K562 (cell line): ENCODE measurements around the gene NEK5. TPM values are rescaled to one million over a fixed set of nuclear protein-coding genes. Genes with fewer than 3 reads are reported as not detected.

ENCODE experiments used
- CCNT2 ChIP-seq: IDR thresholded peaks from 2 replicates; pipeline ENCODE4 v1.6.1; 2011; ENCODE audit warnings: borderline replicate concordance, low read depth, mild to moderate bottlenecking, moderate library complexity, mixed read lengths, low read length; ENCODE audit not compliant: insufficient read length; ENCODE audit errors: extremely low read depth
- CEBPB ChIP-seq: fragments of 450-650 bp; IDR thresholded peaks from 2 replicates; pipeline ENCODE4 v1.6.1; 2016; ENCODE audit warnings: missing genetic modification characterization, missing compliant biosample characterization
- CTBP1 ChIP-seq: fragments of 450-650 bp; IDR thresholded peaks from 2 replicates; pipeline ENCODE4 v1.6.1; 2016; ENCODE audit warnings: borderline replicate concordance
- CXXC5 ChIP-seq: fragments of 250-450 bp; sonication (Bioruptor Pico); IDR thresholded peaks from 2 replicates; pipeline ENCODE4 v1.8.0; 2022; ENCODE audit warnings: inconsistent platforms, mild to moderate bottlenecking, moderate library complexity
- HDAC1 ChIP-seq, 2 experiments: fragments of 450-650 bp; IDR thresholded peaks; 2 replicates each; pipeline ENCODE4 v1.6.1; 2016 to 2017; ENCODE audit warnings: inconsistent platforms in 1 of 2, mild to moderate bottlenecking in 1 of 2, moderate library complexity in 1 of 2
- HMGN3 ChIP-seq: IDR thresholded peaks from 2 replicates; pipeline ENCODE4 v1.6.1; 2011; ENCODE audit warnings: borderline replicate concordance, low read depth, mild to moderate bottlenecking, mixed read lengths, low read length; ENCODE audit not compliant: insufficient read length; ENCODE audit errors: extremely low read depth
- MIER1 ChIP-seq: fragments of 450-650 bp; IDR thresholded peaks from 2 replicates; pipeline ENCODE4 v1.6.1; 2016; ENCODE audit warnings: antibody characterized with exemption, mild to moderate bottlenecking, low read depth
- MTA1 ChIP-seq: fragments of 450-650 bp; IDR thresholded peaks from 2 replicates; pipeline ENCODE4 v1.6.1; 2017; ENCODE audit warnings: borderline replicate concordance
- PHF8 ChIP-seq: fragments of 200-600 bp; sonication (generic); IDR thresholded peaks from 2 replicates; pipeline ENCODE4 v1.6.1; 2012; ENCODE audit warnings: mixed run types, mild to moderate bottlenecking, inconsistent platforms, low read length, moderate library complexity, borderline replicate concordance
- POLR2G ChIP-seq: fragments of 200-400 bp; formaldehyde crosslinking; IDR thresholded peaks from 2 replicates; pipeline ENCODE4 v1.6.1; 2017; ENCODE audit warnings: low read depth, mild to moderate bottlenecking, antibody characterized with exemption, low read length, moderate library complexity
- RAD21 ChIP-seq, 2 experiments: fragments of 250-450 bp in 1 of 2; fragments of 450-650 bp in 1 of 2; sonication (Bioruptor Pico) in 1 of 2; formaldehyde crosslinking in 1 of 2; IDR thresholded peaks in 1 of 2; conservative IDR thresholded peaks in 1 of 2; 2 replicates each; pipeline versions ENCODE4 v1.4.0 to v1.8.0; 2020 to 2022; ENCODE audit warnings: mild to moderate bottlenecking in 2 of 2, moderate library complexity in 1 of 2
- RBM39 ChIP-seq: fragments of 200-400 bp; formaldehyde crosslinking; optimal IDR thresholded peaks from 2 replicates; pipeline ENCODE3; 2018; ENCODE audit warnings: low read depth, low read length
- SIN3A ChIP-seq, 2 experiments: fragments of 150-350 bp in 1 of 2; IDR thresholded peaks; 2 replicates each; pipeline ENCODE4 v1.6.1; 2011 to 2016; ENCODE audit warnings: borderline replicate concordance in 2 of 2, low read depth in 2 of 2, low read length in 2 of 2, mild to moderate bottlenecking in 2 of 2, moderate library complexity in 2 of 2; ENCODE audit not compliant: control insufficient read depth in 1 of 2
- SMAD4 ChIP-seq: fragments of 250-450 bp; sonication (Bioruptor Pico); conservative IDR thresholded peaks from 2 replicates; pipeline ENCODE4 v1.8.0; 2021; ENCODE audit warnings: inconsistent platforms, mild to moderate bottlenecking, moderate library complexity
- STAG1 ChIP-seq: sonication (generic); formaldehyde crosslinking; IDR thresholded peaks from 2 replicates; pipeline ENCODE4 v1.5.0; 2020; ENCODE audit warnings: missing genetic modification reagents, borderline replicate concordance
- TEAD1 ChIP-seq, 2 experiments: fragments of 450-650 bp in 1 of 2; sonication (generic) in 1 of 2; formaldehyde crosslinking; IDR thresholded peaks; 2 replicates each; pipeline versions ENCODE4 v1.4.0 to v1.8.0; 2020 to 2022; ENCODE audit warnings: mild to moderate bottlenecking in 2 of 2, missing genetic modification reagents in 1 of 2
- TSC22D4 ChIP-seq: fragments of 450-650 bp; IDR thresholded peaks from 2 replicates; pipeline ENCODE4 v1.6.1; 2016; ENCODE audit warnings: missing genetic modification characterization, missing biosample characterization, control low read depth
- U2AF2 ChIP-seq: fragments of 200-400 bp; formaldehyde crosslinking; optimal IDR thresholded peaks from 2 replicates; pipeline ENCODE3; 2017; ENCODE audit warnings: low read depth, mild to moderate bottlenecking, low read length
- WHSC1 ChIP-seq: IDR thresholded peaks from one replicate; pipeline ENCODE4 v1.6.1; 2012; ENCODE audit warnings: low read length, control low read depth, inconsistent platforms
- ZSCAN29 ChIP-seq: fragments of 450-650 bp; IDR thresholded peaks from 2 replicates; pipeline ENCODE4 v1.6.1; 2017
- polyA plus RNA-seq, 8 experiments: library from polyadenylated mRNA; depleted of rRNA in 4 of 8; stranded (reverse) in 5 of 8; unstranded in 3 of 8; fragments of >200 nt; fragmentation: Nextera tagmentation in 2 of 8; fragmentation: Illumina TruSeq in 1 of 8; extraction: Ambion mirVana in 2 of 8; extraction: Trizol in 1 of 8; gene quantifications; 2 replicates each; pipeline versions ENCODE4 v1.2.1 to v1.2.3, GENCODE V29; 2011 to 2014; ENCODE audit warnings: inconsistent platforms in 1 of 8, missing spikeins in 1 of 8
- total RNA-seq, 7 experiments: library from RNA; depleted of rRNA in 6 of 7; stranded (reverse); fragments of >200 nt in 6 of 7; fragmentation: Illumina TruSeq in 2 of 7; extraction: Trizol in 2 of 7; gene quantifications; 2 replicates each; pipeline versions ENCODE4 v1.2.1 to v1.2.3, GENCODE V29; 2011 to 2021; ENCODE audit warnings: low replicate concordance in 1 of 7
- TF ChIP-seq, protein P1 (sequence below), 2 experiments: IDR thresholded peaks; 2 replicates each; pipeline ENCODE4 v1.6.1; 2012; ENCODE audit warnings: improper control_type of control experiment in 2 of 2, low read depth in 2 of 2, low read length in 2 of 2, borderline replicate concordance in 1 of 2
- TF ChIP-seq, protein P2 (sequence below), 2 experiments: IDR thresholded peaks; 2 replicates each; pipeline ENCODE4 v1.6.1; 2011; ENCODE audit warnings: borderline replicate concordance in 1 of 2, control low read depth in 1 of 2, low read depth in 1 of 2, low read length in 1 of 2, mild to moderate bottlenecking in 1 of 2, mixed read lengths in 1 of 2, moderate library complexity in 1 of 2; ENCODE audit not compliant: insufficient read depth in 1 of 2, insufficient read length in 1 of 2, poor library complexity in 1 of 2, severe bottlenecking in 1 of 2; ENCODE audit errors: extremely low read depth in 1 of 2

Gene NEK5
- total and polyA plus RNA-seq, 9 of the 15 experiments (the other 6 are each of a cell fraction or from before 2014, with no cell fraction given) = 0.09 to 0.44 (median 0.33) TPM

DNA sequence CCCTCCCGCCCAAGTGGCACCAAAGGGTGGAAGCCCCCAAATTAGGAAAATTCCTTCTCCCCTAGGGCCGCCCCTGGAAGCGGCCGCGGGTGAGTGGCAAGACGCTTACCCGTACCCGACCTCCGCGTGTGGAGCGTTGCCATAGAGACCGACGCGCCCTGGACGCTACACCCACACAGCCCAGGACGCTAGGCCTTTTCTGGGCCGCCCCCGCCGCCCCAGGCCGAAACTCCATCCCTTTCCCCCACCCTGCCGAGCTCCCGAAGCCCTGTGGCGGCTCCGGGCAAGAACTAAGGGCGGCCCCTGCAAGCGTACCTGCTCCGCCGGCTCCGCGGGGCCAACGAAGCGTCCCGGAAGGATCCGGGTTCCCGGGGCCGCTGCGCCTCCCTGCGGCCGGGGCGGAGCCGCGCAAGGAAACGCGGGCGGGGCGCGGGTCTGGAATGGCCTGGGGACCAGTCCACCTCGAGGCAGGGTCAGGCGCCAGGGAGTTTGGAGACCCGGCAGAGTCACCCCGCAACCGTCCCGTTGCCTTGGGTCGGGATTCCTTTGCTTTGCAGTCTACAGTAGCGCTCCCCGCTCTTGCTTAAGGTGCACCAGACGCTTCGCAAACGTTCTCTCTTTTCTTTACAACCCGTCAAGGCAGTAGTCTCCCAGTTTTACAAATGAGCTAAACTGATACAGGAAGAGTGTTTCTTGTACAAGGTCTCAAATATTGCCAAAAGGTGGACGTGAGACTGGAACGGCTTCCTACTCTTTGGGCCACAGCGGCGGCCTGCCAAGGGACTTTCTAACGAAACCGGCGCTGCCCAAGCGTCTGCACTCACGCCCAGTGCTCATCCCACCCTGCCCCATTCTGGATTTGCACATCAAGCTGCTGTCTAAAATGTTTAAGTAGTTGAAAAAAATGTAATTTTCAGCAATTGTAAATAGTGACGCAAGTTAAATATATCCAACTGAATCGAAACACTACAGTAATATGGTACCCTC lies at the start of gene NEK5 (continued):
- TF ChIP-seq, protein P1, sequence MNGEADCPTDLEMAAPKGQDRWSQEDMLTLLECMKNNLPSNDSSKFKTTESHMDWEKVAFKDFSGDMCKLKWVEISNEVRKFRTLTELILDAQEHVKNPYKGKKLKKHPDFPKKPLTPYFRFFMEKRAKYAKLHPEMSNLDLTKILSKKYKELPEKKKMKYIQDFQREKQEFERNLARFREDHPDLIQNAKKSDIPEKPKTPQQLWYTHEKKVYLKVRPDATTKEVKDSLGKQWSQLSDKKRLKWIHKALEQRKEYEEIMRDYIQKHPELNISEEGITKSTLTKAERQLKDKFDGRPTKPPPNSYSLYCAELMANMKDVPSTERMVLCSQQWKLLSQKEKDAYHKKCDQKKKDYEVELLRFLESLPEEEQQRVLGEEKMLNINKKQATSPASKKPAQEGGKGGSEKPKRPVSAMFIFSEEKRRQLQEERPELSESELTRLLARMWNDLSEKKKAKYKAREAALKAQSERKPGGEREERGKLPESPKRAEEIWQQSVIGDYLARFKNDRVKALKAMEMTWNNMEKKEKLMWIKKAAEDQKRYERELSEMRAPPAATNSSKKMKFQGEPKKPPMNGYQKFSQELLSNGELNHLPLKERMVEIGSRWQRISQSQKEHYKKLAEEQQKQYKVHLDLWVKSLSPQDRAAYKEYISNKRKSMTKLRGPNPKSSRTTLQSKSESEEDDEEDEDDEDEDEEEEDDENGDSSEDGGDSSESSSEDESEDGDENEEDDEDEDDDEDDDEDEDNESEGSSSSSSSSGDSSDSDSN (IDR thresholded peaks at IDR 0.05; ENCODE audit: borderline replicate concordance in 1 of 2, low read depth in 2 of 2, low read length in 2 of 2) = 0 out of 4 replicates have a peak, but pooled peaks of 1 of the 2 experiments have one; percentile 45
- TF ChIP-seq RAD21 (CRISPR knock-in tag; conservative IDR thresholded peaks at IDR 0.05 in 1 of 2, IDR thresholded peaks at IDR 0.05 in 1 of 2) (peak; percentile 79 to 84), CXXC5 (CRISPR knock-in tag) (peak; percentile 68), TSC22D4 (tag) (no peak), ZSCAN29 (0 out of 2 replicates have a peak, but pooled peaks have one; percentile 48), TEAD1 (CRISPR knock-in tag; IDR thresholded peaks at IDR 0.05) (0 out of 4 replicates have a peak, but pooled peaks of 1 of the 2 experiments have one; percentile 30), STAG1 (peak; percentile 62; the same call in 1 of the 2 replicates), HDAC1 (IDR thresholded peaks at IDR 0.05) (peak in 1 of 2 experiments; percentile 85; a peak in 2 of 4 replicates), SIN3A (IDR thresholded peaks at IDR 0.05; ENCODE audit: borderline replicate concordance in 2 of 2, control insufficient read depth in 1 of 2, low read depth in 2 of 2, low read length in 2 of 2) (peak in 1 of 2 experiments; percentile 46; a peak in 1 of 4 replicates), CEBPB (tag) (no peak), CTBP1 (peak; percentile 63), RBM39 (no peak), MTA1 (no peak), WHSC1 (no peak), POLR2G (peak; percentile 36; the same call in 1 of the 2 replicates), PHF8 (0 out of 2 replicates have a peak, but pooled peaks have one; percentile 16), SMAD4 (CRISPR knock-in tag) (0 out of 2 replicates have a peak, but pooled peaks have one; percentile 22), CCNT2 (peak; percentile 48), U2AF2 (no peak), MIER1 (no peak), HMGN3 (peak; percentile 34)
- TF ChIP-seq, protein P2, sequence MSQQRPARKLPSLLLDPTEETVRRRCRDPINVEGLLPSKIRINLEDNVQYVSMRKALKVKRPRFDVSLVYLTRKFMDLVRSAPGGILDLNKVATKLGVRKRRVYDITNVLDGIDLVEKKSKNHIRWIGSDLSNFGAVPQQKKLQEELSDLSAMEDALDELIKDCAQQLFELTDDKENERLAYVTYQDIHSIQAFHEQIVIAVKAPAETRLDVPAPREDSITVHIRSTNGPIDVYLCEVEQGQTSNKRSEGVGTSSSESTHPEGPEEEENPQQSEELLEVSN (IDR thresholded peaks at IDR 0.05; ENCODE audit: borderline replicate concordance in 1 of 2, extremely low read depth in 1 of 2, insufficient read depth in 1 of 2, insufficient read length in 1 of 2, low read depth in 1 of 2, low read length in 1 of 2, poor library complexity in 1 of 2, severe bottlenecking in 1 of 2) = peak in 1 of 2 experiments; percentile 13
